ENCODE results near the gene REELD1. TPM values are rescaled to one million over a fixed set of nuclear protein-coding genes. Genes with fewer than 3 reads are reported as not detected.

Gene REELD1
- total and polyA plus RNA-seq, 9 of the 15 experiments (the other 6 are each of a cell fraction or from before 2014, with no cell fraction given): not detected

- TF ChIP-seq E2F4 (CRISPR knock-in tag; IDR thresholded peaks at IDR 0.05; ENCODE audit: low read depth): no peak
- TF ChIP-seq ELF4 (CRISPR knock-in tag; IDR thresholded peaks at IDR 0.05): no peak
- TF ChIP-seq ZNF347 (CRISPR knock-in tag; IDR thresholded peaks at IDR 0.05; ENCODE audit: low read depth): no peak
- peak in 1 of 2 experiments; percentile 36; a peak in 1 of 4 replicates for TF ChIP-seq RCOR1 (IDR thresholded peaks at IDR 0.05; ENCODE audit: borderline replicate concordance in 1 of 2, low read depth in 2 of 2, low read length in 2 of 2)
- TF ChIP-seq TAL1 (IDR thresholded peaks at IDR 0.05): no peak
- no peak for TF ChIP-seq FOSL1 (tag; conservative IDR thresholded peaks at IDR 0.05)
- no peak for TF ChIP-seq ZNF324 (CRISPR knock-in tag; IDR thresholded peaks at IDR 0.05)
- no peak for TF ChIP-seq E2F8 (IDR thresholded peaks at IDR 0.05; ENCODE audit: low read depth, partially characterized antibody)
- TF ChIP-seq, protein P1, sequence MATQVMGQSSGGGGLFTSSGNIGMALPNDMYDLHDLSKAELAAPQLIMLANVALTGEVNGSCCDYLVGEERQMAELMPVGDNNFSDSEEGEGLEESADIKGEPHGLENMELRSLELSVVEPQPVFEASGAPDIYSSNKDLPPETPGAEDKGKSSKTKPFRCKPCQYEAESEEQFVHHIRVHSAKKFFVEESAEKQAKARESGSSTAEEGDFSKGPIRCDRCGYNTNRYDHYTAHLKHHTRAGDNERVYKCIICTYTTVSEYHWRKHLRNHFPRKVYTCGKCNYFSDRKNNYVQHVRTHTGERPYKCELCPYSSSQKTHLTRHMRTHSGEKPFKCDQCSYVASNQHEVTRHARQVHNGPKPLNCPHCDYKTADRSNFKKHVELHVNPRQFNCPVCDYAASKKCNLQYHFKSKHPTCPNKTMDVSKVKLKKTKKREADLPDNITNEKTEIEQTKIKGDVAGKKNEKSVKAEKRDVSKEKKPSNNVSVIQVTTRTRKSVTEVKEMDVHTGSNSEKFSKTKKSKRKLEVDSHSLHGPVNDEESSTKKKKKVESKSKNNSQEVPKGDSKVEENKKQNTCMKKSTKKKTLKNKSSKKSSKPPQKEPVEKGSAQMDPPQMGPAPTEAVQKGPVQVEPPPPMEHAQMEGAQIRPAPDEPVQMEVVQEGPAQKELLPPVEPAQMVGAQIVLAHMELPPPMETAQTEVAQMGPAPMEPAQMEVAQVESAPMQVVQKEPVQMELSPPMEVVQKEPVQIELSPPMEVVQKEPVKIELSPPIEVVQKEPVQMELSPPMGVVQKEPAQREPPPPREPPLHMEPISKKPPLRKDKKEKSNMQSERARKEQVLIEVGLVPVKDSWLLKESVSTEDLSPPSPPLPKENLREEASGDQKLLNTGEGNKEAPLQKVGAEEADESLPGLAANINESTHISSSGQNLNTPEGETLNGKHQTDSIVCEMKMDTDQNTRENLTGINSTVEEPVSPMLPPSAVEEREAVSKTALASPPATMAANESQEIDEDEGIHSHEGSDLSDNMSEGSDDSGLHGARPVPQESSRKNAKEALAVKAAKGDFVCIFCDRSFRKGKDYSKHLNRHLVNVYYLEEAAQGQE (IDR thresholded peaks at IDR 0.05; ENCODE audit: borderline replicate concordance): peak; percentile 25; the same call in 1 of the 2 replicates
- TF ChIP-seq, protein P1 (CRISPR knock-in tag; IDR thresholded peaks at IDR 0.05; ENCODE audit: low read depth): no peak
- no peak for TF ChIP-seq PTRF (tag; IDR thresholded peaks at IDR 0.05)
- no peak for TF ChIP-seq IRF9 (tag; IDR thresholded peaks at IDR 0.05)
- TF ChIP-seq SMC3 (conservative IDR thresholded peaks at IDR 0.05; ENCODE audit: insufficient read depth, low read depth, low read length): no peak
These were observed 38.5 kb upstream of the REELD1 start, which contains the start of gene LSM6 (continued) for GRCh38 chr4:146175541-146176453.

Data from K562 (cell line).